ENCODE results near the gene ARMC5.

ARMC5 gene

DNA sequence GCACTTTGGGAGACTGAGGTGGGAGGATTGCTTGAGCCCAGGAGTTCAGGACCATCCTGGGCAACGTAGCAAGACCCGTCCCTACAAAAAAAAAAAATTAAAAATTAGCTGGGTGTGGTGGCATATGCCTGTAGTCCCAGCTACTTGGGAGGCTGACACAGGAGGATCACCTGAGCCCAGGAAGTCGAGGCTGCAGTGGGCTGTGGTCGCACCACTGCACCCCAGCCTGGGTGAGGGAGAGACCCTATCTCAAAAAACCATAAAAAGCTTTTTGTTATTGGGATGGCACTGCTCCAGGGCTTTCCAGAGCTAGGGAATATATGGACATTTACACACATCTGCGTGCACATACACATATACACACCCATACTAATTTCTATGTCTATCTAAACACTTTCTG is 8.1 kb upstream of the ARMC5 start:
- DNase-seq (ENCODE audit: low read depth, low spot score): no peak

DNA sequence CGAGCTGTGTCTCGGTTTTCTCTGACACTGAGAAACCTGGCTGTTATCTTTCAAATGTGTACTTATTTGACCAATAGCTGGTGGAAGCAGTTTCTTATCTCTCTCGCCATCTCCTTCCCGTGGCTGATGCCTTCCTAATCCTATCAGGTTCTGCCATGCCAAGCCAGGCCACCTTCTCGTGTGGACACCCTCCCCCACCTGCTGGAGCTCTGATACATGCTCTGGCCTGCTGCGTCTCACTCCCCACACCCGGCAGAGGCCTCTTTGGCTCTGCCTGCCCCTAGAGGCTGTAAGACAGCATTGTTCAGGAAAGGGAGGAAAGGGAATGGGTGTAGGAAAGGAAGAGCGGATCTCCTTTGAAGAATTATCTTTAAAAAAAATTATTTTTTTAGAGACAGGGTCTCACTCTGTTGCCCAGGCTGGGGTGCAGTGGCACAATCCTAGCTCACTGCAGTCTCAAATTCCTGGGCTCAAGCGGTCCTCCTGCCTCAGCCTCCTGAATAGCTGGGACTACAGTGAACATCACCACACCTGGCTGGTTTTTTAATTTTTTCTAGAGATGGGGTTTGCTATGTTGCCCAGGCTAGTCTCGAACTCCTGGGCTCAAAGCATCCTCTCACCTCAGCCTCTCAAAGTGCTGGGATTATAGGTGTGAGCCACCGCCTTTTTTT is 7.5 kb upstream of the ARMC5 start:
- no peak for DNase-seq (ENCODE audit: low read depth, low spot score)
- H3K9me3 ChIP-seq (ENCODE audit: insufficient read depth, low read length): no peaks in the 10 kb centered on the region
- H3K27me3 ChIP-seq (ENCODE audit: insufficient read depth, insufficient read length): no peaks in the 10 kb centered on the region
- H3K9ac ChIP-seq (ENCODE audit: insufficient read length, low read depth): peak overlapping the region; percentile 29
- TF ChIP-seq YY1 (IDR thresholded peaks at IDR 0.05; ENCODE audit: insufficient read depth, insufficient read length): no peak
- TF ChIP-seq SUZ12 (IDR thresholded peaks at IDR 0.05; ENCODE audit: extremely low read depth, insufficient read depth, insufficient read length): no peak
- H3K4me3 ChIP-seq (ENCODE audit: insufficient read length, low read depth): no peak overlapping the region
- H3K36me3 ChIP-seq (ENCODE audit: insufficient read depth, insufficient read length, low read length): peaks cover 16% of the 10 kb centered on the region
- peaks cover 16% of the 10 kb centered on the region for H3K4me1 ChIP-seq (ENCODE audit: insufficient read depth, insufficient read length)

More for the DNA sequence above, 8.1 kb upstream of the ARMC5 start:
- Histone ChIP-seq H3K27me3 (ENCODE audit: insufficient read depth, insufficient read length) (no peaks in the 10 kb centered on the region), H3K9me3 (ENCODE audit: insufficient read depth, low read length) (no peaks in the 10 kb centered on the region), H3K9ac (ENCODE audit: insufficient read length, low read depth) (peak overlapping the region; percentile 29), H3K4me1 (ENCODE audit: insufficient read depth, insufficient read length) (peaks cover 16% of the 10 kb centered on the region), H3K4me3 (ENCODE audit: insufficient read length, low read depth) (no peak overlapping the region), H3K36me3 (ENCODE audit: insufficient read depth, insufficient read length, low read length) (peaks cover 10% of the 10 kb centered on the region)
- TF ChIP-seq YY1 (IDR thresholded peaks at IDR 0.05; ENCODE audit: insufficient read depth, insufficient read length) (no peak), SUZ12 (IDR thresholded peaks at IDR 0.05; ENCODE audit: extremely low read depth, insufficient read depth, insufficient read length) (no peak), ZNF274 (IDR thresholded peaks at IDR 0.05; ENCODE audit: low read depth, low read length) (no peak)

DNA sequence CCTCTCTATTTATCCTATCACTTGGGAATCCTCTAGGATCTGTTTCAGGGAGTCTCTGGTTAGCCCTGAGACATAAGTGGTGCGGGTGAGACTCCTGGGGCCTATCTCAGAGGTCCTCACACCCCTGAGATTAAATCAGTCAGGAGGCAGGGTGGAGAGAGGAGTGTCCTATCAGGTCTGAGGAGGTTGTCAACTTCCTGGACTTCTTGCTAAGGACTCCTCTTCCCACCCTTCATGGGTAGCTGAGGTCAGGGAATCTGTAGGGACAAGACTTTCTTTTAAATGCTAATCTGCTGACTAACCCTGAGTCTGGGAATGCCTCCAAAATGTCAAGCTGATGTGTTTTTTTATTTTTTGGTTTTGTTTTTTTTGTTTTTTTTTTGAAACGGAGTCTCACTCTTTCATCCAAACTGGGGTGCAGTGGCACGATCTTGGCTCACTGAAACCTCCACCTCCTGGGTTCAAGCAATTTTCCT is 6.6 kb upstream of the ARMC5 start:
- Histone ChIP-seq H3K27me3 (ENCODE audit: insufficient read depth, insufficient read length) (no peaks in the 10 kb centered on the region), H3K36me3 (ENCODE audit: insufficient read depth, insufficient read length, low read length) (peaks cover 24% of the 10 kb centered on the region), H3K9me3 (ENCODE audit: insufficient read depth, low read length) (no peaks in the 10 kb centered on the region; the same call in 1 of the 2 replicates), H3K4me1 (ENCODE audit: insufficient read depth, insufficient read length) (peaks cover 17% of the 10 kb centered on the region), H3K4me3 (ENCODE audit: insufficient read length, low read depth) (no peak overlapping the region), H3K9ac (ENCODE audit: insufficient read length, low read depth) (no peak overlapping the region)
- DNase-seq (ENCODE audit: low read depth, low spot score): peak; percentile 74
- TF ChIP-seq ZNF274 (IDR thresholded peaks at IDR 0.05; ENCODE audit: low read depth, low read length) (no peak), YY1 (IDR thresholded peaks at IDR 0.05; ENCODE audit: insufficient read depth, insufficient read length) (no peak), SUZ12 (IDR thresholded peaks at IDR 0.05; ENCODE audit: extremely low read depth, insufficient read depth, insufficient read length) (no peak)

DNA sequence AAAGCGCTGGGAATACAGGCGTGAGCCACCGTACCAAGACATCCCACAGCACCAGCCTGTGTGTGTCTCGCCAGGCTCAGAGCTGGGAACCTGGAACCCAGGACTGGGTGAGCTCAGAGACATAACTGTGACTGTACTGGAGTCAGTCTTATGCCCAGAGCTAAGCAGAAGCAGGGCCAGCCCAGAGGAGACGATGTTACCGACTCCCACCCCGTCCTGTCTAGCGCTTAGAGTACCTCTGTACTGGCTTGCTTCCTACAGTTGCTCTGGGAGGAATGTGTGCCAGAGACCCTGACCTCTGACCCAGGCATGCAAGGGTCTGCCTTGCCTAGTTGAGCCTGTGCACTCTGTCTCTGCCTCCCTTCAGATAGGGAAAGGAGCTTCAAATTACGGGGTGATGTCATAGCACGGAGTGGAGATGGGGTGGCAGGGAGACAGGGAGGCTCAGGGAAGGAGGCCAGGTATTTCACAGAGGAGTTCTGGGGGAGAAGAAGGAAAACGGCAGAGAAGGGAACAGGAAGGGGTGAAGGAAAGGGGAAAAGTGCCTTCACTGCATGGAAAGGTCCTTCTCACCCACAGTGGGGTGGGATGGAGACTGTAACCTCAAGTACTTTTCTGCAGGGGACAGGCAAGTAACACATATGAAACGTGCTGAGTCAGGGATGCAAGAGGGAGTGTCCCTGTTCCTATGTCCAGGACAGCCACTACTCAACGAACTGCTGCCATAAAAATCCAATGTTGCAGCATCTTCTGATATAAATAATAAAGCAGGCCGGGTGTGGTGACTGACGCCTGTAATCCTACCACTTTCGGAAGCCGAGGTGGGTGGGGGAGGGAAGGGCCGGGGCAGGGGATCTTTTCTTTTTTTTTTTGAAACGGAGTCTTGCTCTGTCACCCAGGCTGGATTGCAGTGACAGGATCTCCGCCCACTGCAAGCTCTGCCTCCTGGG is 5.8 kb upstream of the ARMC5 start:
- Histone ChIP-seq H3K9ac (ENCODE audit: insufficient read length, low read depth) (peak overlapping the region; percentile 53), H3K9me3 (ENCODE audit: insufficient read depth, low read length) (no peaks in the 10 kb centered on the region; the same call in 1 of the 2 replicates), H3K4me1 (ENCODE audit: insufficient read depth, insufficient read length) (peaks cover 24% of the 10 kb centered on the region), H3K4me3 (ENCODE audit: insufficient read length, low read depth) (no peak overlapping the region), H3K36me3 (ENCODE audit: insufficient read depth, insufficient read length, low read length) (peaks cover 30% of the 10 kb centered on the region), H3K27me3 (ENCODE audit: insufficient read depth, insufficient read length) (no peaks in the 10 kb centered on the region)
- TF ChIP-seq ZNF274 (IDR thresholded peaks at IDR 0.05; ENCODE audit: low read depth, low read length) (no peak), SUZ12 (IDR thresholded peaks at IDR 0.05; ENCODE audit: extremely low read depth, insufficient read depth, insufficient read length) (no peak), YY1 (IDR thresholded peaks at IDR 0.05; ENCODE audit: insufficient read depth, insufficient read length) (no peak)
- no peak for DNase-seq (ENCODE audit: low read depth, low spot score)

DNA sequence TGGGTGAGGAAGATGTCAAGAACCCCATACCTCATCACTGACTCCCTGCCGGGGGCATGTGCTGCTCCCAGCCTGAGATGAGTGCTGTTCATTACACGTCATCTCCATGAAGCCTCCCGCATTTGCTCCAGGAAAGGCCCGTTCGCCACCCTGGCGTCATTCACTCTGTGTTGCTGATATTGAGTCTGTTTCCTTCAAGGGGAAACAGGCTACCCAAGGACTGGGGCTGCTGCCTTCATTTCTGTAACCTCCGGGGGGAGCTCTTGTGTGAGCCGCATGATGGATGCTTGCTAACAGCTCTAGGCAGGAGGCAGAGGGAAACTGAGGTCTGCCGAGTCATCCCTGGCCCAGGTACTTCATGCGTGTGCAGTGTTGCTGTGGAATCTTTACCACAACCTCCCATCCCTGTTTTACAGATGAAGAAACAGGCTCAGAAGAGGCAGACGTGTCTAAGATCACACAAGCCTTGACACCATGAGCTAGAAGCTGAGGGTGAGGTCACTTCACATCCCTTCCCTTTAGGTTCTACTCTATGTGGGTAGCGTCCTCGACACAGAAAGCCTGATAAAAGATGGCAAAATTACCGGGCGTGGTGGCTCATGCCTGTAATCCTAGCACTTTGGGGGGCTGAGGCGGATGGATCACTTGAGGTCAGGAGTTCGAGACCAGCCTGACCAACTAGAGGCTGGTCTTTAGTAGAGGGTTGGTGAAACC is 3.5 kb upstream of the ARMC5 start:
- no peak for DNase-seq (ENCODE audit: low read depth, low spot score)
- Histone ChIP-seq H3K9ac (ENCODE audit: insufficient read length, low read depth) (no peak overlapping the region), H3K27me3 (ENCODE audit: insufficient read depth, insufficient read length) (no peaks in the 10 kb centered on the region), H3K4me3 (ENCODE audit: insufficient read length, low read depth) (no peak overlapping the region), H3K36me3 (ENCODE audit: insufficient read depth, insufficient read length, low read length) (peaks cover 30% of the 10 kb centered on the region), H3K9me3 (ENCODE audit: insufficient read depth, low read length) (no peaks in the 10 kb centered on the region; the same call in 1 of the 2 replicates), H3K4me1 (ENCODE audit: insufficient read depth, insufficient read length) (peaks cover 22% of the 10 kb centered on the region)
- TF ChIP-seq ZNF274 (IDR thresholded peaks at IDR 0.05; ENCODE audit: low read depth, low read length) (no peak), YY1 (IDR thresholded peaks at IDR 0.05; ENCODE audit: insufficient read depth, insufficient read length) (no peak), SUZ12 (IDR thresholded peaks at IDR 0.05; ENCODE audit: extremely low read depth, insufficient read depth, insufficient read length) (no peak)

DNA sequence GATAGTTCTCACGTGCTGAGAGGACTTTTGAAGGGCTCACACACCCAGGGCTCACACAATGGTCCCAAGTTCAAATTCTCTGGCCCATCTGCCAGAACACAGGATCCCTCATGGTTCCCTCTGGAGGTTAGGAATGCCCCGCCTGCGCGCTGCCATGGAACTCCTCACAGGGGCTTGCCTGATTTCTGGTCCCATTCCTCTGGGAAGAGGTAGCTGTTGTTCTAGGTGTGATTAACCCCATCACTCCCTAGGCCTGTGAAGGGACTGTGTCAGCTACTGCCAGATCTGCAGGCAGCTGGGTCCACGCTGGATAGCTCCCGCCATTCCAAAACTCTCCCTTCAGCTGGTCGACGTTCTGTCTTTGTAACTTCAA is 2.3 kb upstream of the ARMC5 start:
- Histone ChIP-seq H3K36me3 (ENCODE audit: insufficient read depth, insufficient read length, low read length) (peaks cover 35% of the 10 kb centered on the region), H3K4me1 (ENCODE audit: insufficient read depth, insufficient read length) (peaks cover 18% of the 10 kb centered on the region), H3K9ac (ENCODE audit: insufficient read length, low read depth) (no peak overlapping the region), H3K27me3 (ENCODE audit: insufficient read depth, insufficient read length) (no peaks in the 10 kb centered on the region), H3K9me3 (ENCODE audit: insufficient read depth, low read length) (no peaks in the 10 kb centered on the region; the same call in 1 of the 2 replicates), H3K4me3 (ENCODE audit: insufficient read length, low read depth) (no peak overlapping the region)
- TF ChIP-seq SUZ12 (IDR thresholded peaks at IDR 0.05; ENCODE audit: extremely low read depth, insufficient read depth, insufficient read length): no peak
- TF ChIP-seq YY1 (IDR thresholded peaks at IDR 0.05; ENCODE audit: insufficient read depth, insufficient read length): no peak
- no peak for TF ChIP-seq ZNF274 (IDR thresholded peaks at IDR 0.05; ENCODE audit: low read depth, low read length)
- DNase-seq (ENCODE audit: low read depth, low spot score): no peak
